GM11168 (cell line): ENCODE measurements around the gene TCF4.

Experiments used
- in situ Hi-C: fragments of 300-500 bp; cut with MboI; formaldehyde crosslinking; loops from one replicate; pipeline ENCODE4 v1.12.0; 2022; ENCODE audit warnings: low sequenced_read_pairs; ENCODE audit not compliant: unreplicated experiment

Gene TCF4

GRCh38 chr18:55317864-55318263, 270.1 kb downstream of the TCF4 start:
- in situ Hi-C loops = no loop called here

- in situ Hi-C loops = no loop called here
Measured at GRCh38 chr18:55317324-55317723, 270.7 kb downstream of the TCF4 start.

GRCh38 chr18:55316486-55317184, 271.4 kb downstream of the TCF4 start:
- in situ Hi-C loops = no loop called here

- in situ Hi-C loops = loop anchor here (5.0 kb wide), 1 partner anchor 77 kb away; no protein-coding TSS in a partner anchor
Measured at GRCh38 chr18:55314615-55315237, 273.3 kb downstream of the TCF4 start.

GRCh38 chr18:55314031-55314430, 274.0 kb downstream of the TCF4 start:
- in situ Hi-C loops = loop anchor here (5.0 kb wide), 1 partner anchor 77 kb away; no protein-coding TSS in a partner anchor

- in situ Hi-C loops = loop anchor here (5.0 kb wide), 1 partner anchor 74 kb away; no protein-coding TSS in a partner anchor
Measured at GRCh38 chr18:55310863-55311262, 277.1 kb downstream of the TCF4 start.

GRCh38 chr18:55310044-55310676, 277.8 kb downstream of the TCF4 start:
- in situ Hi-C loops = loop anchor here (5.0 kb wide), 1 partner anchor 73 kb away; no protein-coding TSS in a partner anchor

GRCh38 chr18:55309249-55309648, 278.7 kb downstream of the TCF4 start:
- in situ Hi-C loops = no loop called here

- in situ Hi-C loops = no loop called here
Measured at GRCh38 chr18:55307505-55307904, 280.5 kb downstream of the TCF4 start.

GRCh38 chr18:55306359-55307024, 281.5 kb downstream of the TCF4 start:
- in situ Hi-C loops = no loop called here

- in situ Hi-C loops = no loop called here
Measured at GRCh38 chr18:55302167-55302833, 285.7 kb downstream of the TCF4 start.

GRCh38 chr18:55301824-55302166, 286.2 kb downstream of the TCF4 start:
- in situ Hi-C loops = no loop called here

- in situ Hi-C loops = no loop called here
Measured at GRCh38 chr18:55300936-55301531, 287.0 kb downstream of the TCF4 start.

GRCh38 chr18:55300421-55300935, 287.5 kb downstream of the TCF4 start:
- in situ Hi-C loops = no loop called here

- in situ Hi-C loops = no loop called here
Measured at GRCh38 chr18:55296778-55297177, 291.2 kb downstream of the TCF4 start.

GRCh38 chr18:55296115-55296514, 291.9 kb downstream of the TCF4 start:
- in situ Hi-C loops = no loop called here

- in situ Hi-C loops = no loop called here
Measured at GRCh38 chr18:55290898-55291297, 297.1 kb downstream of the TCF4 start.

GRCh38 chr18:55289775-55290174, 298.2 kb downstream of the TCF4 start:
- in situ Hi-C loops = no loop called here

- in situ Hi-C loops = no loop called here
Measured at GRCh38 chr18:55289048-55289447, 298.9 kb downstream of the TCF4 start.
